Measurements from ENCODE around the gene DENND4C.

The DENND4C gene

GRCh38 chr9:19270421-19270949, 40.0 kb downstream of the DENND4C start:
- no peak for DNase-seq

- no peak for DNase-seq
Observed at GRCh38 chr9:19271081-19271480, 40.6 kb downstream of the DENND4C start.

DNA sequence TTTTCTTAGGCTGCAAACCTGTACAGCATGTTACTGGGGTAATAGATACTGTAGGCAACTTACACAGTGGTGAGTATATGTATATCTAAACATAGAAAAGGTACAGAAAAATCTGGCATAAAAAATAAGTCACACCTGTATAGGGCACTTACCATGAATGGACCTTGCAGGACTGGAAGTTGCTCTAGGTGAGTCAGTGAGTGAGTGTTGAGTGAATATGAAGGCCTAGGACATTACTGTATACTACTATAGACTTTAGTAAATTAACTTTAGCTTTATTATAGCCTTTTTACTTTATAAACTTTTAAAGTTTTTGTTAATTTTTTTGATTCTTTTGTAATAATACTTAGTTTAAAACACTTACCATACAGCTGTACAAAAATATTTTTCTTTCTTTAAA, 51.3 kb downstream of the DENND4C start:
- DNase-seq: no peak

DNA sequence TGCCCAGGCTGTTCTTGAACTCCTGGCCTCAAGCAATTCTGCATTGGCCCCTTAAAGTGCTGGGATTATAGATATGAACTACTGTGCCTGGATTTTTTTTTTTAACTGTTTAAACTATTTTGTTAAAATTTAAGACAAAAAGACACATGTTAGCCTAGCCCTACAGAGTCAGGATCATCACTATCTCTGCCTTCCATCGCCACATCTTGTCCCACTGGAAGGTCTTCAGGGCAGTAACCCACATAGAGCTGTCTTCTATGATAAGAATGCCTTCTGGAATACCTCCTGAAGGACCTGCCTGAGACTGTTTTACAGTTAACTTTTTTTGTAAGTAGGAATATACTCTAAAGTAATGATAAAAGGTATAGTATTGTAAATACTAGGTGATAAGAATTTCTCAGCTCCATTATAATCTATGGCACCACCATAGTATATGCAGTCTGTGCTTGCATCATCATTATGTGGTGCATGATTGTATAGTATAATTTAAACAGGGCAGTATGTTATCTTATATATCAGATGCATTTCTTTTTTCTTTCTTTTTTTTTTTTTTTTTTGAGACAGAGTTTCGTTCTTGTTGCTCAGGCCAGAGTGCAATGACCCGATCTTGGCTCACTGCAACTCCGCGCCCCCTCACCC, 52.7 kb downstream of the DENND4C start:
- no peak for DNase-seq

- no peak for DNase-seq
Observed at GRCh38 chr9:19284729-19285128, 54.2 kb downstream of the DENND4C start.

GRCh38 chr9:19286634-19287188, 56.2 kb downstream of the DENND4C start:
- no peak for DNase-seq

DNA sequence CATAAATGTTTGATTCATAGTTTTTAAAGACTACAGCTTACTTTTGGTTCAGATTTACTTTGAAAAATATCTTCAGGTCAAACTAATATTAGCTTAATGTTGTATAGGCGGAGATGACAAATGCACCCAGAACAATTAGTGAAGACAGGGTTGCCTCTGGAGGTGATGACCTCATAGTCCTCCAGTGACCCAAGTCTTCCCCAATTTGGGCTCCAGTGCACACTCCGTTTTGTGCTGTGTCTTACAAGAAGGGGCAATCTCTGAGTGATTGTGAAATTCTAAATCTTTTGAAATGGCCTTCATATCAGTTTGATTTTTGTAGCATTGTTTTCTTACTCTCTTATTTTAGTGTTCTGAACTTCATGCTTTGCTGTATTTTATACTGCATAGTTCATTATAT, 57.6 kb downstream of the DENND4C start:
- DNase-seq: peak; percentile 26

- DNase-seq: no peak
Observed at GRCh38 chr9:19290103-19290502, 59.6 kb downstream of the DENND4C start.

GRCh38 chr9:19294219-19294618, 63.7 kb downstream of the DENND4C start:
- no peak for DNase-seq

DNA sequence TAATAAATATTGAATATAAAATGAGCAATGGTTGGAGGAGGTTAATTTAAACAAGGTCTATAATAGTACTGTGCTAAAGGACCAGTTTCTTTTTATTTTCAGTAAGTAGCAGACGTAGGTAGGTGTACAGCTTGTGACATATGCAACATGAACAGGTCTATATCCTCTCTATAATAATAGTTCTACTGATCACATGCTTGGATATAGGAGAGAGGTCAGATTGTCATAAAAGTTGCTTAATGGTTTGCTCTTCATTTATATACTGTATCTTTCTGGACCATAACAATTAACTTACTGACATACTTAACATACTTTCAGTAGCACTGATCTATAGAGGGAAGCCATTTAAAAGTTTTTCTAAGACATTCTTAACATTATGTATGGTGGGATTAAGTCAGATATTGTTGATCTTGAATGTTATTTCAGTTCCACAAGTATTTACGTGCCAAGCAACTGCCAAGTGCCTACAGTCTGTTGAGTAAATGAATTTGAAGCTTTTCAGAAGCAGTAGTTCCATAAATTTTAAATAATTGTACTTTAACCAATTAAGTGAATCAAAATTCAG, 68.0 kb downstream of the DENND4C start:
- no peak for DNase-seq

DNA sequence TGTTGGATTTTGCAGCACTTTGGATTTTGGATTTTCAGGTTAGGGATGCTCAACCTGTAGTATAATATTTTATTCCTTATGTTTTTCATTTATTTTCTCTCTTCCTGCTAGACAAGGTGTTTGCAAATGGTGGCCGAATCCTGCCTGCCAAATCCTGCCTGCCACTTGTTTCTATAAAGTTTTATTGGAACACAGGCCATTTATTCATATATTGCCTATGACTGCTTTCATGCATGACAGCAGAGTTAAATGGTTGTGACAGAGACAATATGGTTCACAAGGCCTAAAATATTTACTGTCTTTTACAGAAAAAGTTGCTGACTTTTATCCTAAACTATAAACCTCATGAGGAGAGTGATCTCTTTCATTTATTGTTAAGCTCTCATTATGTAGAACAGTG, 72.7 kb downstream of the DENND4C start:
- DNase-seq: no peak

GRCh38 chr9:19306568-19306967, 76.1 kb downstream of the DENND4C start:
- DNase-seq: no peak

DNA sequence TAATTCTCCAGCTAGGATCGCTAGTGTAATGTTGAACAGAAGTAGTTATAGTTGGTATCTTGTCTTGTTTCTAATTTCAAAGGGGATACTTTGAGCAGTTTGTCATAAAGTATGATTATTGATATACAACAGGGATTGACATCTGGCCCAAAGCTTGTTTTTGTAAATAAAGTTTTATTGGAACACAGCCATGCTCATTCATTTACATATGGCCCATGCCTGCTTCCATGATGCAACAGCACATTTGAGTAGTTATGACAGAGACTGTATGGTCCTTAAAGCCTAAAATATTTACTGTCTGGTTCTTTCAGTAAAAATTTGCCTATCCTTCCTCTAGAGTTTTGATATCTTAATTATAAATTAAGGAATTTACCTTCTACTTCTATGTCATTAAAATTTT, 79.8 kb downstream of the DENND4C start:
- no peak for DNase-seq

DNA sequence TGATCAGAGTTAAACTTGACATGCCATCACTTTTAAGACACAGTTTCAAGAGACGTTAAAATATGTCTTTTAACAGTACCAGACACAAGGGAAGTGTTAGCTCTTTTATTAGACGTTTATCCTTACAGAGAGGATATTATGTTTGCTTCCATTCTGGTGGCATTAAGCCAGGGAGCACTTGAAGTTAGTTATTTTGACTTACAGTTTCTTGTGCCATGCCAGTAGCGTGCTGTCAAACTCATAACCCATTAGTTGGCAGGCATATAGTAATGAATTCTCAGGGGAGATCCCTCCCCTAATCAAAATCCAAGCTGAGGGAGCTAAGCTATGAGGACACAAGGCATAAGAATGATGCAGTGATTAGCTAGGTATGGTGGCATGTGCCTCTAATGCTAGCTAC, 83.1 kb downstream of the DENND4C start:
- no peak for DNase-seq

DNA sequence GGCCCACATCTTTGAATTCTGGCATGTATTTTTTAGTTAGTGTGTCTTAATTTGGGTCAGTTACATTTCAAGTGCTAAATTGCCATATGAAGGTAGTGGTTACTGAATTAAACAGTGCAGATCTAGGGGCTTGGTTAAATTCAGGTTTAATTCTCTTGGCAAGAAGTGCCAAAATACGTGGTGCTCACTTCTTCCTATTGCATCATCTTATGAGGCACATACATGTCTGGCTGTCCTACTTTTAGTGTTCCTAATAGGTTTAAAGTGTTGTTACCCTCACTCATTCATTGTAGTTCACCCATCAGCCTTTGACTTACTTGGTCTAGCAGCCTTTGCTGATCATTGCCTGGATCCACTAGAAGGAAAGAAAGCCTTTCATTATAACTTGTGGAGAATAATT, 90.0 kb downstream of the DENND4C start:
- no peak for DNase-seq

DNA sequence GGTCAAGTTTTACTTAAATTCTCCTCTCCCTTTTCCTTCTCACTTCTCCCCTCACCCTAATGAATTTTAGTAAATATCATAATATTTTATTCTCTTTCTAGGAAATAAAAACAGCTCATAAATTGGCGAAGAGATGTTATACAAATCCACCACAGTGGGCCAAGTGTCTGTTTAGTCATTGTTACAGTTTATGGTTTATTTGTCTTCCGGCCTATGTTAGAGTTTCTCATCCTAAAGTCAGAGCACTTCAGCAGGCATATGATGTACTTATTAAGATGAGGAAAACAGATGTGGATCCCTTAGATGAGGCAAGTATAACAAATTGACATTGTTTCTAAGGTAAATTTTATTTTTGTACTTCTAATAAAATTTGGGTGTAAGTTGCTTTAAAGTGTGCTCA, 101.4 kb downstream of the DENND4C start:
- no peak for DNase-seq

DNA sequence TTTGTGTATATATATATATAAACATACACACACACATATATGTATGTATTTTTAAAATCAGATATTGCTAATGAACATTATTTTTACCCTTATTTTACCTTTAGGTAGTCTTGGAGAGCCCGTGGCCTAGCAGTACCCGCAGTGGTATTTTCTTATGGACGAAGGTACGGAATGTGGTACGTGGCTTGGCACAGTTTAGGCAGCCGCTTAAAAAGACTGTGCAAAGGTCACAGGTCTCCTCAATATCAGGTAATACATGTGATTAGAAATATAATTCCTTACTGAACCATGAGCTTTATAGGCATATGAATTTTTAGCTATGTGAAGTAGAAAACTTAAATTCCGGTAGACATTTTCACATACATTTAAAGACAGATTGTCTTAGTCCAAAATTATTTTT, 105.7 kb downstream of the DENND4C start:
- DNase-seq: no peak

GRCh38 chr9:19342947-19343346, 112.5 kb downstream of the DENND4C start:
- no peak for DNase-seq

- no peak for DNase-seq
Observed at GRCh38 chr9:19358701-19359100, 128.2 kb downstream of the DENND4C start.

DNA sequence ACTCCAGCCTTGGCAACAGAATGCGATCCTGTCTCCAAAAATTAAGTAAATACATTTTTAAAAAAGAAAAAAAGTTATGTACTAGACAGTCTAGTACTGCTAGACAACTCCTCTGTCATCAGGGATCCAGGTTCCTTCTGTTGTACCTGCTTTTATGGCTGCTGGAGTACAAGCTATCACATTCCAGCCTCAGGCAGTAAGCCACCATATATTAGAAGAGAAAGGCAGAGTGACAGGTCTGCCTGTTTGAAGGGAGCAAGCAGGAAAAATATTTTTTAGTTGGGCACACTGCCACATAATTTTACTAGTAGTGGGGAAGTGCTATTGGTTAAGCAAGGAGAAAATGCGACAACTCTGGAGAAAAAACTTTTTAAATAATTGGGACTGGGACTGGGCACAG, 138.6 kb downstream of the DENND4C start:
- DNase-seq: no peak

DNA sequence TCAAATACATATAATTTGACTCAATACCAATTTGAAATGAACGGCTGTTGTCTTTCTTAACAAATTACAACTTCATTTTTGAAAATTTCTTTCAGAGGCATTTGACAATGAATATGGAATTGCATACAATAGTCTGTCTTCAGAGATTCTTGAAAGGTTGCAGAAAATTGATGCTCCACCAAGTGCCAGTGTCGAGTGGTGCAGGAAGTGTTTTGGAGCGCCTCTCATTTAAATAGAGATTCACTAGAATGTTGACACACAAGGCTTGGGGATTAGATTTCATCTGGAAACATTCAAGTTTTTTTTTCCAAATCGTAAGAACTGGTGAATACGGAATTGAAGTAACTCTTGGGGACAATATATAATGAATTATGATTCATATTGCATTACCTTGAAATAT, 141.4 kb downstream of the DENND4C start:
- DNase-seq: no peak

- no peak for DNase-seq
Observed at GRCh38 chr9:19372567-19372966, 142.1 kb downstream of the DENND4C start.

DNA sequence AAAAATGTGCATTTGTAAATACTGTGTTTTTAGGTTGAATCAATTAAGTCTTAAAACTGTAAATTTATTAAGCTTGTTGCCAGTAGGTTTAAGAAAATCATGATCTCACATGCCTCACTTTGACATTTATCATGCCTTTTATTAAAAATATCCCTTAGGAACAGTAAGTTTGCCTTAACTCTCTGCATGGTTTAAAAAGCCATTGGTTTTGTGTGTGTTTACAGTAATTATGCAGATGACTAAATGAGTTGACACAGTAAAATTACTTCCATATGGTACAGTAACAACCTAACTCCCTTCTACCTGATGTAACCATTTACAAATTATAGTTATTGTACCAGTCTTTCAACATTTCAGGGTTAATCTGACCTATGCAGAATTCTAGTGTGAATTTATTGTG, 143.0 kb downstream of the DENND4C start:
- DNase-seq: no peak

DNA sequence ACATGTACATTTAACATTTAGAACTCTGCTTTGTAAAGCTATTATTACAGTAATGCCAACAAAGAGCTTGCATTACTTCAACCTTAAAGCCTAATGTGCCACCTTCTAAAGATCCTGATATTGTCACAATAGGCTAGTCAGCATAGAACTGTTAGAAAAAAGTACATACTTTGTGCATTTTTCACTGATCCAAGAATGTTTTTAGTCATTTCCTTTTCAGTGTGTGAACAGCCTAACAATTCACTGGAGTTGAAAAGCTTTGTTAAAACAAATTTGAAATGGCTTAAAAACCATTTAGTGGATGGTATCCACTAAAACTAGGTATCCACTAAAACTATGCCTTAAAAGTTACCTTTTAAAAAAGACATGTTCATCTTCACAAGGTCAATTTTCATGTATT, 145.0 kb downstream of the DENND4C start:
- DNase-seq: no peak

DNA sequence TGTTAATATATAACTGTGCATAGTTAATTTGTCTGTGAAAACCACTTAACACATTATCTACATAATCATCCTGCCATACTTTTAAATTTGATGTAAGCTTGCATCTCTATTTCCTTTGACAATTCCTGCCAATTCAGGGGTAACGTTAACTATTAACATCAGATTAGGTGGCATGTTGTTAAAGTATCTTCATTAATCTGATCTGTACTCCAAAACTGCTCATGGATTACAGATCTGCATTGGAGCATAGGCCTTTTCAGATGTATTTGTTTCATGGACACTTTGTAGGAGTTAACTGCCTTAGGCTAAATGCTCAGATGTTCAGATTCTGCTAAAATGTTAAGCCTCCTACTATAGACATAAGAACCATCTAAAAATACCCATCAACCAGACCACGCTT, 146.4 kb downstream of the DENND4C start:
- DNase-seq: no peak

Measured in suppressor macrophage treated with lipopolysaccharide for 4 hours (primary cell).